SK-N-SH treated with all-trans-retinoic acid at 6 μM for 48 hours (cell line): ENCODE results near the gene ADAMTS13.

Source experiments
- ATAC-seq: fragments of 200-7000 bp; cut with Tn5 transposase; 3 replicates; pipeline ENCODE4 v1.9.1; 2020; ENCODE audit warnings: mild to moderate bottlenecking, moderate library complexity
- ARNTL ChIP-seq: fragments of 450-650 bp; formaldehyde crosslinking; IDR thresholded peaks from 2 replicates; pipeline ENCODE4 v1.5.0; 2020; ENCODE audit warnings: low read depth, mild to moderate bottlenecking, moderate library complexity, borderline replicate concordance
- BACH2 ChIP-seq: fragments of 250-450 bp; sonication (Bioruptor Pico); IDR thresholded peaks from 2 replicates; pipeline ENCODE4 v1.9.0; 2021; ENCODE audit warnings: mild to moderate bottlenecking, borderline replicate concordance
- CREB5 ChIP-seq: fragments of 250-450 bp; sonication (Bioruptor Pico); IDR thresholded peaks from 2 replicates; pipeline ENCODE4 v1.5.1; 2020; ENCODE audit warnings: low read depth, mild to moderate bottlenecking, moderate library complexity
- ESRRG ChIP-seq: fragments of 250-450 bp; sonication (Bioruptor Pico); IDR thresholded peaks from 2 replicates; pipeline ENCODE4 v1.6.1; 2021; ENCODE audit warnings: mild to moderate bottlenecking
- GLIS3 ChIP-seq: fragments of 250-450 bp; sonication (Bioruptor Pico); IDR thresholded peaks from 2 replicates; pipeline ENCODE4 v1.5.0; 2020; ENCODE audit warnings: mild to moderate bottlenecking, moderate library complexity
- ISL1 ChIP-seq: fragments of 250-450 bp; sonication (Bioruptor Pico); IDR thresholded peaks from 2 replicates; pipeline ENCODE4 v2.1.2; 2022; ENCODE audit warnings: mild to moderate bottlenecking, moderate library complexity
- OSR1 ChIP-seq: fragments of 250-450 bp; sonication (Bioruptor Pico); IDR thresholded peaks from 2 replicates; pipeline ENCODE4 v1.8.0; 2022; ENCODE audit warnings: moderate library complexity, mild to moderate bottlenecking, inconsistent platforms
- POU6F1 ChIP-seq: fragments of 250-450 bp; sonication (Bioruptor Pico); IDR thresholded peaks from 2 replicates; pipeline ENCODE4 v1.8.0; 2021; ENCODE audit warnings: low read depth, mild to moderate bottlenecking, moderate library complexity, borderline replicate concordance
- PPARA ChIP-seq: fragments of 250-450 bp; sonication (Bioruptor Pico); IDR thresholded peaks from 2 replicates; pipeline ENCODE4 v1.5.0; 2020; ENCODE audit warnings: mild to moderate bottlenecking, borderline replicate concordance
- SNAI2 ChIP-seq: fragments of 250-450 bp; sonication (Bioruptor Pico); IDR thresholded peaks from 2 replicates; pipeline ENCODE4 v1.5.0; 2020; ENCODE audit warnings: mild to moderate bottlenecking, moderate library complexity
- TOX ChIP-seq: fragments of 250-450 bp; sonication (Bioruptor Pico); IDR thresholded peaks from 2 replicates; pipeline ENCODE4 v1.8.0; 2021; ENCODE audit warnings: mild to moderate bottlenecking, moderate library complexity, borderline replicate concordance
- TSHZ2 ChIP-seq: fragments of 250-450 bp; sonication (Bioruptor Pico); IDR thresholded peaks from 2 replicates; pipeline ENCODE4 v1.5.0; 2020; ENCODE audit warnings: mild to moderate bottlenecking, moderate library complexity
- ZFP30 ChIP-seq: fragments of 450-650 bp; formaldehyde crosslinking; IDR thresholded peaks from 2 replicates; pipeline ENCODE4 v1.5.0; 2022; ENCODE audit warnings: mild to moderate bottlenecking, moderate library complexity
- ZNF565 ChIP-seq: fragments of 450-650 bp; formaldehyde crosslinking; conservative IDR thresholded peaks from 2 replicates; pipeline ENCODE4 v1.5.0; 2020; ENCODE audit warnings: low read depth, mild to moderate bottlenecking, moderate library complexity
- ZNF70 ChIP-seq: fragments of 450-650 bp; formaldehyde crosslinking; IDR thresholded peaks from 2 replicates; pipeline ENCODE4 v1.5.0; 2020; ENCODE audit warnings: mild to moderate bottlenecking, moderate library complexity
- TF ChIP-seq, protein P1 (sequence below): fragments of 250-450 bp; sonication (Bioruptor Pico); IDR thresholded peaks from 2 replicates; pipeline ENCODE4 v1.5.1; 2021; ENCODE audit warnings: mild to moderate bottlenecking, moderate library complexity

The ADAMTS13 gene

DNA sequence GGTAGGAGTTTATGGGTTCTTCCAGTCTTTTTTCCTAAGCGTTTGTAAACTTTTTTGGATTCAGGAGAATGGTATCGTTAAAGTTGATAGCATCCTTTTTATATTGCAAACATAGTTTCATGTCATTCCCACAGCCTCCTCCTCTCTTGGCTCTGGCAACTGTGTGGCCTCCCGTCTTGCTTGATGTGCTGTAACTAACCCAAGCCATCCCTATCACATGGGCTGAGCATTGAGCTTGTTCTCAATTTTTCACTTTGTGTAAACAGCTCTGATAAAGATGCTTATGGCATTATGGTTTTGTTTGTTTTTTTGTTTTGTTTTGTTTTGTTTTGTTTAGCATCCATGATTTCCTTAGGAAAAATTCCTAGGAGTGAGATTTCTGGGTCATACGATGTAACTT is 41.4 kb upstream of the ADAMTS13 start:
- ATAC-seq: no peak
- TF ChIP-seq TSHZ2 (CRISPR knock-in tag) (no peak), ZNF565 (CRISPR knock-in tag) (no peak)

- no peak for ATAC-seq
- no peak for TF ChIP-seq POU6F1 (CRISPR knock-in tag)
- no peak for TF ChIP-seq CREB5 (CRISPR knock-in tag)
- no peak for TF ChIP-seq ZFP30 (CRISPR knock-in tag)
- TF ChIP-seq BACH2 (CRISPR knock-in tag): no peak
Measured at GRCh38 chr9:133382507-133383141, 39.5 kb upstream of the ADAMTS13 start.

DNA sequence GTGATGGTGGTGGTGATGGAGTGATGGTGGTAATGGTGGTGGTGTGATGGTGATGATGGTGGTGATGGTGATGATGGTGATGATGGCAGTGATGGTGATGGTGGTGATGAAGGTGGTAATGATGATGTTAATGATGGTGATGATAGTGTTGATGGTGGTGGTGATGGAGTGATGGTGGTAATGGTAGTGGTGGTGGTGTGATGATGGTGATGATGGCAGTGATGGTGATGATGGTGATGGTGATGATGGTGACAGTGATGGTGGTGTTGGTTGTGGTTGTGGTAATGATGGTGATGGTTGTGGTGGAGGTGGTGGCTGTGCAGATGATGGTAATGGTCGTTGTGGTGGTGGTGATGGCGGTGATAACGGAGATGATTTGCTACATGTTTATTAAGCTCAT is 38.7 kb upstream of the ADAMTS13 start:
- no peak for TF ChIP-seq ESRRG (CRISPR knock-in tag)
- no peak for TF ChIP-seq ISL1
- no peak for TF ChIP-seq ZNF70 (CRISPR knock-in tag)
- TF ChIP-seq GLIS3 (CRISPR knock-in tag): no peak
- no peak for TF ChIP-seq ARNTL (CRISPR knock-in tag)
- no peak for TF ChIP-seq PPARA
- no peak for TF ChIP-seq TSHZ2 (CRISPR knock-in tag)
- TF ChIP-seq BACH2 (CRISPR knock-in tag): no peak
- no peak for TF ChIP-seq TOX (CRISPR knock-in tag)
- TF ChIP-seq OSR1 (CRISPR knock-in tag): no peak
- TF ChIP-seq CREB5 (CRISPR knock-in tag): no peak
- no peak for TF ChIP-seq SNAI2 (CRISPR knock-in tag)
- no peak for TF ChIP-seq POU6F1 (CRISPR knock-in tag)
- TF ChIP-seq, protein P1, sequence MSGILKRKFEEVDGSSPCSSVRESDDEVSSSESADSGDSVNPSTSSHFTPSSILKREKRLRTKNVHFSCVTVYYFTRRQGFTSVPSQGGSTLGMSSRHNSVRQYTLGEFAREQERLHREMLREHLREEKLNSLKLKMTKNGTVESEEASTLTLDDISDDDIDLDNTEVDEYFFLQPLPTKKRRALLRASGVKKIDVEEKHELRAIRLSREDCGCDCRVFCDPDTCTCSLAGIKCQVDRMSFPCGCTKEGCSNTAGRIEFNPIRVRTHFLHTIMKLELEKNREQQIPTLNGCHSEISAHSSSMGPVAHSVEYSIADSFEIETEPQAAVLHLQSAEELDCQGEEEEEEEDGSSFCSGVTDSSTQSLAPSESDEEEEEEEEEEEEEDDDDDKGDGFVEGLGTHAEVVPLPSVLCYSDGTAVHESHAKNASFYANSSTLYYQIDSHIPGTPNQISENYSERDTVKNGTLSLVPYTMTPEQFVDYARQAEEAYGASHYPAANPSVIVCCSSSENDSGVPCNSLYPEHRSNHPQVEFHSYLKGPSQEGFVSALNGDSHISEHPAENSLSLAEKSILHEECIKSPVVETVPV (CRISPR knock-in tag): no peak
- no peak for ATAC-seq
